Measurements from ENCODE around the gene ZNF419.
A peak's percentile ranks its signal among the peaks of the same experiment; 100 is the strongest.
"Not testable (repeated sequence)": the region's sequence is repeated elsewhere in the genome, so short reads cannot be mapped to it uniquely, and the experiment has no call there.

ZNF419 gene

DNA sequence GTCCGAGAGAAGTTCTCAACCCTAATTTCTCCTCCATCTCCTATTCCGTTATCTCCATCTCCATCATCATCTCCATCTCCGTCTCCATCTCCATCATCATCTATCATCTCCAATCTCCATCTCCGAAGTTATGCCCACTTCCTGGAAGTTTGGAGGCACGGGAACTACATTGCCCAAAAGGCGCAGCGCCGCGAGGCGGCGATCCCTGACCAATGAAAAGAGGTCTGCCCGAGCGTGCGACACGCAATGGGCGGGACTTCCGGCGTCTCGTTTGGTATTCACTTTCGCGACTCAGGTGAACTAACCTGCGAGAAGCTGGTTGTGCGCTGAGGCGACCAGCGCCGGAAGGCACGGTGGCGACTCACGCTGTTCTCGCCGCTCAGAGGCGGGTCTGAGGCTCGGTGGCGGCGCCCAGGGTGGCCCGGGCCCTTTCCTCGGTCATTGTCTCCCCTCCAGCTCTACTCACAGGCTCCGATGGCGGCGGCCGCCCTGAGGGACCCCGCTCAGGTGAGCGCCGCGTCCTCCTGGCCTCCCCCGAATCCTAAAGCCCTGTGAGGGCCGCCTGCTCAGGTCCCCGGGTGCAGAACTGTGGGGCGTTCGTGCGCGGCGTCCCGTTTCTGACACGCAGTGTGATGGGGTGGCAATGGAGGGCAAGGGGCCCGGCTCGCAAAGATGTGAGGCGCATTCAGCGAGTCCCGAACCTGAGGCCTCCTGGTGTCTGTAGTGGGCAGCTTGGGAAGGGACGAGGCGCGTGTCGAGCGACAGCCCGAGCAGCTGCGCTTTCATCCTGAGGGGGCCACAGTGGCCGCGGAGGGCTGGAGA lies at the start of gene ZNF419:
ZNF419 (plus strand) TSS at position 274 of the 822 bp plus-strand sequence; CDS start at position 475, 201 bp downstream.
- peak; percentile 49 for DNase-seq

DNA sequence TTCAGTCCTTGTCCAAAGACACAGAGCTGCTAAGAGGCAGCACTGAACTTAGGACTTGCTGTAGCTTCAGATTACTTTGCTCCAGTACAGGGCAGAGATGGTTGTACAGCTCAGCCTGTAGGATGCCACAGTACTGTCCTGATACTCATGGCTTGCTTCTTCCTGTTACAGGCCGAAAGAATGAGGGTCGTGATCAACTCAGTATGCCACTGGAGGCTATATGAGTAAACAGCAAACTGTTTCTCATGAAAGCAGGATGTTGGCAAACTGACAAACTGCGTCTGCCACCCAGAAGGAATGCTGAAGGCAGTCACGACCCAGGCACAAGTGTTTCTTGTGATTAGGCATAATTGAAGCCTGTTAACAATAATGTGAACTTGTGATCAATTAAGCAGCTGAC lies 49.6 kb upstream of the ZNF419 start:
- DNase-seq: no peak

DNA sequence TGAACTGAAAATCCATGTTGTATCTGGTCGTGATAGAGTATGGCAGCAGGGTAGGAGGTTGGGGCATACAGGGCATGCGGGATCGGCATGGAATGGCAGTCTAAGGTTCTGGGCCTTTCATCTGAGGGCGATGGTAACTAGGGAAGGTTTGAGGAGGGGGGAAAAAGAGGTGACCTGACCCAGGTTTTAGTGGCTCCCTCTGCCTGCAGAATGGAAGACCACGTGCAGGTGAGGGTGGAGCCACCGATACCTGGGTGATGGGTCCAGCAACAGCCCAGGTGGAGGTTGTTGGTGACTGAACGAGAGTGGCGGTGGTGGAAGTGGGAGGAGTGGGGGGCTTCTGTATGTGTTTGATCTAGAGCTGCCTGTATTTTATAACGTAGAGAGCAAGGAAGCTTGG lies 48.6 kb upstream of the ZNF419 start:
- no peak for DNase-seq

DNA sequence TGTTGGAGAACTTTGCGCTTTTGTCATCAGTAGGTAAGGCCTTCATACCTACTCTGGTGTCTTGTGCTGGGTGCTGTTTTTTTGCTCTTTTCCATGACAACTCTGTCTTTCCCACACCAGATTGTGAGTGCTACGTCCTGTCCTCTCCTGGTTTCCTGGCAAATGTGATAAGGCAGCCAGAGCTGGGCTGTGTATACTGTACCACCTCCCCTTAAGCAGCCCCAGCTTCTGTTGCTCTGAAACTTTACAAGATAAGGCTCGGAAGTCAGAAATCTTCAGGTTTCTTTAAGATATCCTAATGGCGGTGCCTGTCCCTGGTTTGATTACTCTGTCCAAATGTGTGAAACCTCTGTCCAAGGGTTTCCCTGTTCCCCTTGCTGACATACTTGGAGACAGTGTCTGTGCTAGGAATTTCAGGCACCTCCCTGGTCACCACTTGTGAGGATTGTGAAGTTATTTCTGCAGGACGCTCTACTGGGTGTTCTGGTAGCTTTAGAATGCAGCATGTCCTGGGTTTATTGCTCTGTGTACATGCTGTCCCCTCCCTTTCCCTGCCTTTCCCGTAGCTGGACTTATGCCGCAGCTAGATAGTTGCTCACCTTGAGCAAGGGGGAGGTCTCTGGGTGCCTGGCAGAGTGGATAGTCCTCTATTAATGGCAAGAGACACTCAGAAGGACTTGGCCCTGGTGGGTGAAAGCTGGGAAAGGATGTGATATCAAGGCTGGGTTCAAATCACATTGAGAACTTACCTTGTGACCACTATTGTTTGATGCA lies 45.4 kb upstream of the ZNF419 start:
- no peak for DNase-seq

DNA sequence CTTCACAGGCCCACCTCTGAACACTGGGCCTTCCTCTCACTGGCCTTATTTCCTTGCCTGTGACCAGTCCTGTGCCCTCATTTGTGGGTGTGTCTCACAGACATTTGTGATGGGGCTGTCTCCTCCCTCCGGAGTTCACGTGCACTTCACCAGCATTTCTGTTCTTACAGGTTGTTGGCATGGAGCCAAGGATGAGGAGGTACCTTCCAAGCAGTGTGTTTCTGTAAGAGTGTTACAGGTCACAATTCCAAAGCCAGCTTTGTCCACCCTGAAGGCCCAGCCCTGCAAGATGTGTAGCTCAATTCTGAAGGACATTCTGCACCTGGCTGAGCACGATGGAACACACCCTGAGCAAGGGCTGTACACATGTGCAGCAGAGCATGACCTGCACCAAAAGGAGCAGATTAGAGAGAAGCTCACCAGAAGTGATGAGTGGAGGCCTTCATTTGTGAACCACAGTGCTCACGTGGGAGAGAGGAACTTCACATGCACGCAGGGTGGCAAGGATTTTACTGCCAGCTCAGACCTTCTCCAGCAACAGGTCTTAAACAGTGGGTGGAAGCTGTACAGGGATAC lies 44.3 kb upstream of the ZNF419 start:
- DNase-seq: no peak

DNA sequence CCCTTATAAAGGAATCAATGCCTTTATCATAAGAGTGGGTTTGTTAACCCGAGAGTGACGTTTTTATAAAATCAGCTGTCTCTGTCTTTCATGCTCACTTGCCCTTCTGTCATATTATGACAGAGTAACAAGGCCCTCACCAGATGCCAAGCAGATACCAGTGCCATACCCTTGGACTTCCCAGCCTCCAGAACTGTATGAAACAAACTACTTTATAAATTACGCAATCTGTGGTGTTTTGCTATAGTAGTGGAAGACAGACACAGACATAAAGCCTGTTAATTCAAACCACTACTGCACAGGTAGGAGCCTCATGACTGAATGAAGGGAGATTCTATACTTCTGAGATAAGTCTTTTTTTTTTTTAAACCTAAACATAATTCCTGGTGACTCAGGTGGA lies 35.2 kb upstream of the ZNF419 start:
- DNase-seq: no peak

DNA sequence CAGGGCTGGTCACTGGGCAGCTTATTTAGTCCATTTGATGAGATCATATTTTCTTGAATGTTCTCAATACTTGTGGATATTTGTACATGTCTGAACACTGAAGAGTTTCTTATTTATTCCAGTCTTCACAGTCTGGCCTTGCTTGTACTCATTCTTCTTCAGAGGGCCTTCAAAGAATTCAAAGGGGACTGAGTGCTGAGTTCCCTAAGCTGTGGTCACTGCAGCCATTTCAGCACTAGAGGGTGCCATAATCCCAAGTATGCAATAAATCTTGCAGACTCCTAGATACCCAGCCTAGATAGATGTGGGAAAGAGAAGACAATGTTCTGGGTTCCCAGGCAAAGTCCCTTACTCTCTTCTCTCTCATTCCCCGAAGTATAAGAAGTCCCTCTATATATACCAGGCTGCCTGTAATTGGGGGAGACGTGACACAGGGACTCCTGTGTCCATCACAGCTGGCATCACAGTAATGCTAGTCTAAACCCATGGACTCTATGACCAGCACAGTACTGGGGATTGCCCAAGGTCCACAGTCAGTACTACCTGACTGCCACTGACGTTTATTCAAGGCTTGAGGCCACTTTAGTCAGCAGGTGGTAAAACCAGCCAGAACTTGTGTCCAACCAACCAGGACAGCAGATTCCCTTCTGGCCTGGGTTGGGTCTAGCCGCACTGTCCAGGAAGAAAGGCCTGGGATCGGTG lies 21.7 kb upstream of the ZNF419 start:
- peak; percentile 9 for DNase-seq

DNA sequence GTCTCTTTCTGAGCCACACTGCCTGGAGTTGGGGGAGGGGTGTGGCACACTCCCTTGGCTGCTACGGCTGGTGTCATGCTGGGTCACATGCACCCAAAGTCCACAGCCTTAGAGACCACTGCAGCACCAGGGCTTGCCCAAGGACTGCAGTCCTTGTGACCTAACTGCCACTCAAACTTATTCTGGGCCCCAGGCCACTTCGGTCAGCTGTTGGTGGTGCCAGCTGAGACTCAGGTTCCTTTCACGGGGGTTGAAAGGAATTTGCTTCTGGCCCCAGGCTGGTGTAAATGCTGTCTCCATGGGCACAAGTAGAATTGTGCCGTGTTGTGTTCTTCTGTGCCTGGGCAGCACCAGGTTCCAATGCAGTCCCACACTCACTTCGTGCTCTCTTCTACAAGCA lies 21.1 kb upstream of the ZNF419 start:
- DNase-seq: no peak

DNA sequence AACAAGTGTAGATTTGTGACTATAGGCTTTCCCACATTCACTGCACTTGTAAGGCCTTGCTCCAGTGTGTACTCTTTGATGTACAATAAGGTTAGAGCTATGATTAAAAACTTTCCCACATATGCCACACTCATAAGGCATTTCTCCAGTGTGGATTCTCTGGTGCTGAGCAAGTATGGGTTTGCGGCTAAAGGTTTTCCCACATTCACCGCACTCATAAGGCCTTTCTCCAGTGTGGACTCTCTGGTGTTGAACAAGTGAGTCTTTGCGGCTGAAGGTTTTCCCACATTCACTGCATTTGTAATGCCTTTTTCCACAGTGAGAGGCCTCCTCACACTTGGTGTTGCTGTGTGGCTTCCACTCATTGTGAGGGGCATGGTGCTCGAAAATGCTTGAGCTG lies 13.9 kb upstream of the ZNF419 start:
- DNase-seq: no peak

DNA sequence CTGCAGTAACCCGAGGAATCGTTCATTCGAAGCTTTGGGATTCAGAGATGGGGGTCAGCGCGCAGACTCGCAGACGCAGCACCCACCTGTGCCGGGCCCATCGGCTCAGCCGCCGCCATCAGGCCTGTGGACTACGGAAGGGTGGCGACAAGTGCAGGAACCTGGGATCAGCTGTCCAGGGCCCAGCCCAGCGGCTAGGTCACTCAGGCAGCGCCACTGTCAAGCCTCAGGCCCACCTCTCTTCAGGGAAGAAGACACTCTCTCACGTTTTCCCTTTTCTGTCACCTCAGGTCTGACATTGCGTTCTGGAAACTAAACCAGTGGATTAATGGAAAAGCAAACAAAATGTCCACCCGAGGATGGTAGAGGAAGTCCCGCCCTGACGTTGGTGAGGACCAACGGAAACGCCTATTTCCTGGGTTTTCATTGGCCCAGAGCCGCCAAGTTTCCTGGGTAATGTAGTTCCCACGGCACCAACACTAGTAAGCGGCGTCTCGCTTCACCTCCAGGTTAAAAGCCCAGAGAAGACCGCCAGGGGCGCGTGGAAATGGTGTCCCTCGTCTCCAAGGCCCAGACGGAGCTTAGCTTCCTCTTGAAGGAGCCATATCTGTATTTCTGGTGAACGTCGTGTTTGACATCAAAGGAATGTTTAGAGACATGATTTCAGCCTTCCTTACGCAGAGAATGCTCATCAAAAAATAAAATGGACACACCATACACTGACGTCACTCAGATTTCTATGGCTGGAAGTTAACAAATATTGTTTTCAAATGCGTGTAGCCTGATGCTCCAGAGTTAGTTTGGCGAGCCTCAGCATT lies 10.2 kb upstream of the ZNF419 start, which contains the start of gene ZNF772:
ZNF772 (minus strand) TSS at position 376 of the 818 bp plus-strand sequence; CDS start at position 119, 257 bp downstream.
- DNase-seq: peak; percentile 87

DNA sequence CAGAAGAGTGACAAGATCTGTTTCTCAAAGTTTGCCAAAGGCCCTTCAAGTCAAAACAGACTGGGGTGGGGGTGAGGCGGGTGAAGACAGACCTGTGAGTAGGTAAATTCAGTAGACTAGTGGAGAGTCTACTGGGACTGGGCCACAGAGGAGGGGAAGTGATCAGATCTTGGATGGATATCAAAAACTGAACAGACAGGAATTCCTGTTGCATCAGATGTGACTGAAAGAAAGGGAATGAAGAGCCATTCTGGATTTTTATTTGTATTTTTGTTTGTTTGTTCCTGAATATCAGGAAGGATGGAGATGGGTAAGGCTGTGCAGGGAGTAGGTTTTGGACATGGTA lies 722 bp downstream of the ZNF419 start:
- not testable (repeated sequence) for DNase-seq

DNA sequence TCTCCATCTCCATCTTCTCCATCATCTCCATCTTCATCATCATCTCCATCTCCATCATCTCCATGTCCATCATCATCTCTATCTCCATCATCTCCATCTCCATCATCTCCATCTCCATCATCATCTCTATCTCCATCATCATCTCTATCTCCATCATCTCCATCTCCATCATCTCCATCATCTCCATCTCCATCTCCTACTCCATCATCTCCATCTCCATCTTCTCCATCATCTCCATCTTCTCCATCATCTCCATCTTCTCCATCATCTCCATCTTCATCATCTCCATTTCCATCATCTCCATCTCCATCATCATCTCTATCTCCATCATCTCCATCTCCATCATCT lies 11.8 kb downstream of the ZNF419 start:
- not testable (repeated sequence) for DNase-seq

DNA sequence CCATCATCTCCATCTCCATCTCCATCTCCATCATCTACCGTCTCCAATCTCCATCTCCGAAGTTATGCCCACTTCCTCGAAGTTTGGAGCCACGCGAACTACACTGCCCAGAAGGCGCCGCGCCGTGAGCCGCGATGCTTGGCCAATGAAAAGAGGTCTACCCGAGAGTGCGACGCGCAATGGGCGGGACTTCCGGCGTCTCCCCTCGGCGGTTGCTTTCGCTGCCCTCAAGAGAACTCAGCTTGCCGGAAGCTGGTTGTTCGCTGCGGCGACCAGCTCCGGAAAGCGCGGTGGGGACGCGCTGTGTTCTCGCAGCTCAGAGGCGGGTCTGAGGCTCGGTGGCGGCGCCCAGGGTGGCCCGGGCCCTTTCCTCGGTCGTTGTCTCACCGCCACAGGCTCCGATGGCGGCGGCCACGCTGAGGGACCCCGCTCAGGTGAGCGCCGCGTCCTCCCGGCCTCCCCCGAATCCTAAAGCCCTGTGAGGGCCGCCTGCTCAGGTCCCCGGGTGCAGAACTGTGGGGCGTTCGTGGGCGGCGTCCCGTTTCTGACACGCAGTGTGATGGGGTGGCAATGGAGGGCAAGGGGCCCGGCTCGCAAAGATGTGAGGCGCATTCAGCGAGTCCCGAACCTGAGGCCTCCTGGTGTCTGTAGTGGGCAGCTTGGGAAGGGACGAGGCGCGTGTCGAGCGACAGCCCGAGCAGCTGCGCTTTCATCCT lies 12.3 kb downstream of the ZNF419 start, which contains the start of gene ZNF773:
ZNF773 (plus strand) TSS at position 259 of the 716 bp plus-strand sequence; CDS start at position 402, 143 bp downstream.
- peak; percentile 77 for DNase-seq

DNA sequence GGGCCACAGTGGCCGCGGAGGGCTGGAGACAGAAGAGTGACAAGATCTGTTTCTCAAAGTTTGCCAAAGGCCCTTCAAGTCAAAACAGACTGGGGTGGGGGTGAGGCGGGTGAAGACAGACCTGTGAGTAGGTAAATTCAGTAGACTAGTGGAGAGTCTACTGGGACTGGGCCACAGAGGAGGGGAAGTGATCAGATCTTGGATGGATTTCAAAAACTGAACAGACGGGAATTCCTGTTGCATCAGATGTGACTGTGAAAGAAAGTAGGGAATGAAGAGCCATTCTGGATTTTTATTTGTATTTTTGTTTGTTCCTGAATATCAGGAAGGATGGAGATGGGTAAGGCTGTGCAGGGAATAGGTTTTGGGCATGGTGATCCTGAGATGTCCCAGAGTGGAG lies 12.8 kb downstream of the ZNF419 start:
- peak; percentile 6 for DNase-seq

DNA sequence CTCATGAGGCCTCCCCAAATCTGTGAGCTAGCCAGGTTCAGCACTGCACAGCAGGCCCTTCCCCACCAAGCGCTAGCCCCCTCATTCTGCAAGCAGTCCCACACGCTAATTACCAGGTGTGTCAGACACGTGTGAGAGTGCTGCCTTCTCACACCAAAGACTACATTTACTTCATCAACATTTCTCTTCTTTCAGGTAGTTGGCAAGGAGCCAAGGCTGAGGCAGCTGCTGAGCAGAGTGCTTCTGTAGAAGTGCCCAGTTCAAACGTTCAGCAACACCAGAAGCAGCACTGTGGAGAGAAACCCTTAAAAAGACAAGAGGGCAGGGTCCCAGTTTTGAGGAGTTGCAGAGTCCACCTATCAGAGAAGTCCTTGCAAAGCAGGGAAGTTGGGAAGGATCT lies 18.6 kb downstream of the ZNF419 start:
- no peak for DNase-seq

DNA sequence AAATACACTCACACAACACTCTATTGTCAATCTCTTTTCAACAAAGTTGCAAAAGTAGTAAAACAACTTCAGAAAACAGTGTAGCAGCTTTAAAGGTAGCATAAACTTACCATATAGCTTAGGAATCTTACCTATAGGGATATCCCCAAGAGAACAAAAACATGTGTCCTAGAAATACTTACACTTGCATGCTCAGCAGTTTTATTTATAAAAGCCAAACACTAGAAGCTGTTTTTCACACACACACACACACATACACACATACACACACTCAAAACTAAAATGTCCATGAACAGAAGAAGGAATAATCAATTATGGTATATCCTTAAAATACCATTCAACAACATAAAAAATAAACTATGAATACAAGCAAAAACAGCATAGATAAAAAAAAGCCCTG lies 23.9 kb downstream of the ZNF419 start:
- DNase-seq: no peak

DNA sequence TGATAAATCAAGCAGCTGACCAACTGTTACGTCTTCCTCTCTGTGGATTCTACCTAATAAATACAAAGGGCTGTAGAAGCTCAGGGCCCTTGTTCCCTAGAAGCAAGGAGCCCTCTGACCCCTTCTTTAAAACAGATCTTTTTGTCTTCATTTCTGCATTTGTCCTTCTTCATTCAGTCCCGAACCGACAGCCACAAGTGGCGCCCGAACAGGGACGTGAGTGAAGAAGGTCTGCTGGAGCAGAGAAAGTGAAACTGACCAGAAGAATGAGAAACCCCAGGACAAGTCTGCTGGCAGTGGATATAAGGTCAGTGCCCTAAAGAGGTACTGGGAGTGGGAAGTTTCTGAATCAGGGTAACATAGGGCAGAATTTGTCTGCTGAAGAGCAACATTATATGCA lies 25.3 kb downstream of the ZNF419 start:
- DNase-seq: no peak

DNA sequence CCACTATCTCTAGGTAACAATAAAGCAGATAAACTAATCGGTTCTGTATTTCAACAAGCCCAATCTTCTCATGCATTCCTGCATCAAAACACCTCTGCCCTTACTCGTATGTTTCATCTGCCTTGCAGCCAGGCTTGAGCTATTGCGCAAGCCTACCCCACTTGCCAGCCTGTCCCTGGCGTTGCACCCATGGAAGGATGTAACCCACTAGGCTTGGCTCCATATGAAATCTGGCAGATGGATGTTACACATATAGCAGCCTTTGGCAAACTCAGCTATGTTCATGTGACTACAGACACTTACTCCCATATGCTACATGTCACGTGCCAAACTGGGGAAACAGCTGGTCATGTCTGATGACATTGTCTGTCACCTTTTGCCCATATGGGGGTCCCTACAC lies 27.7 kb downstream of the ZNF419 start:
- DNase-seq: no peak

DNA sequence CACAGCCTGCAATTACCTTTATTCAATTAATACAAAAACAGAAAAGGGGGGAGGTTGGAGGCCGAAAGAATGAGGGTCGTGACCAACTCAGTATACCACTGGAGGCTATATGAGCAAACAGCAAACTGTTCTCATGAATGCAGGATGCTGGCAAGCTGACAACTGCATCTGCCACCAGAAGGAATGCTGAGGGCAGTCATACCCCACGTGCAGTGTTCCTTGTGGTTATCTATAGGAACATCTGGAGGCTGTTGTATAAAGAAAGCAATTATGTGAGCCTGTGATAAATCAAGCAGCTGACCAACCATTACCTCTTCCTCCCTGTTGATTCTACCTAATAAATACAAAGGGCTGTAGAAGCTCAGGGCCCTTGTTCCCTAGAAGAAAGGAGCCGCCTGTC lies 30.5 kb downstream of the ZNF419 start:
- DNase-seq: not testable (repeated sequence)

DNA sequence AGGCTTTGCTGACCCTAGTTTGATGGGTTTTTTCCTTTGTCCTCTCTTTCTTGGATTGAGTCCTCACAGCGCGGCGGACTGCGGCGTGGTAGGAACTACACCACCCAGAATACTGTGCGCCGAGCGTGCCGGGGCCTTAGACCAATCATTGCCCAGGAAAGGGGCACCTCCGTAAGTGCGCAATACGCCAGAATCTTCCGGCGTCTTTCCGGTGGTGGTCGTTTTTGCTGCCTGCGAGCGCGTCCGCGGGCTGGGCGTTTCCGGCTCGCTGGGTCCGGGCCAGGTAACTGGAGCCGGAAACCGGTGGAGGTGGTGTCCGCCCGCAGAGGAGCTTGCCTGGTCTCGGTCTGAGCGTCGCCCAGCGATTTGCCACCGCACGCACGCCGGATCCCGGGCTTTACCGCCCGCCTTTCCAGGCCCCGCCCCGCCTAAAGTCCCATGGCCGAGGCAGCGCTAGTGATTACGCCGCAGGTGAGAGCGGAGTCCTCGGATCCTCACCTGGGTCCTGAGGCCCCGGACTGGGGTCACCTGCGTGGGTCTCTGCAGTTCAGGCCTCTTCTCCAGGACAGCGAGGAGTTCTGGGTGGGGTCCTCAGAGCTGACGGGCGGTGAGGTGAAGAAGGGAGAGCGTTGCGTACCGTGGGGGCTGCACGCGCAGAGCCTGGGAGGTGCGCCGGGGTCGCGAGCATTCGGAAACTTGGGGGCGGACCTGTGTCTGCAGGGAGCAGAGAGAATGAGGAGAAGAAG lies 39.8 kb downstream of the ZNF419 start, which contains the start of gene ZNF549:
ZNF549 (plus strand) TSS at position 221 of the 746 bp plus-strand sequence; CDS start at position 439, 218 bp downstream.
- peak; percentile 67 for DNase-seq

Measured in GF-D8 (cell line).